KMS-11 (cell line): Measurements from ENCODE around the gene FBXO41.

Experiments used
- H2AFZ ChIP-seq: fragments of 200-600 bp; sonication (generic); 2 replicates; pipeline ENCODE4 v1.6.1; 2016; ENCODE audit warnings: antibody characterized with exemption, mixed run types, low read depth
- H3K27ac ChIP-seq: fragments of 200-600 bp; sonication (generic); 2 replicates; pipeline ENCODE4 v1.6.1; 2016; ENCODE audit warnings: mild to moderate bottlenecking, mixed run types
- H3K27me3 ChIP-seq: fragments of 200-600 bp; sonication (generic); 2 replicates; pipeline ENCODE4 v1.6.1; 2017; ENCODE audit warnings: mild to moderate bottlenecking, low read depth, mixed run types, moderate library complexity; ENCODE audit not compliant: insufficient read depth
- H3K36me3 ChIP-seq: fragments of 200-600 bp; sonication (generic); 2 replicates; pipeline ENCODE4 v1.6.1; 2017; ENCODE audit warnings: mild to moderate bottlenecking, mixed run types; ENCODE audit not compliant: insufficient read depth
- H3K4me1 ChIP-seq: fragments of 200-600 bp; sonication (generic); 2 replicates; pipeline ENCODE4 v1.6.1; 2016; ENCODE audit warnings: mild to moderate bottlenecking, low read depth, mixed run types; ENCODE audit not compliant: poor library complexity, severe bottlenecking
- H3K4me2 ChIP-seq: fragments of 200-600 bp; sonication (generic); 2 replicates; pipeline ENCODE4 v1.7.0; 2016; ENCODE audit warnings: mild to moderate bottlenecking, mixed run types
- H3K4me3 ChIP-seq: fragments of 200-600 bp; sonication (generic); IDR thresholded peaks from 2 replicates; pipeline ENCODE4 v1.6.1; 2017; ENCODE audit warnings: low read depth, low read length, mixed read lengths; ENCODE audit not compliant: insufficient read depth
- H3K79me2 ChIP-seq: fragments of 200-600 bp; sonication (generic); 2 replicates; pipeline ENCODE4 v1.6.1; 2016; ENCODE audit warnings: low read depth, mixed run types; ENCODE audit not compliant: insufficient read depth
- H3K9ac ChIP-seq: fragments of 200-600 bp; sonication (generic); 2 replicates; pipeline ENCODE4 v1.6.1; 2016; ENCODE audit warnings: mild to moderate bottlenecking, mixed run types
- H4K20me1 ChIP-seq: fragments of 200-600 bp; sonication (generic); 2 replicates; pipeline ENCODE4 v1.6.1; 2016; ENCODE audit warnings: mild to moderate bottlenecking, mixed run types; ENCODE audit not compliant: insufficient read depth
- CTCF ChIP-seq: fragments of 200-600 bp; sonication (generic); conservative IDR thresholded peaks from 2 replicates; pipeline ENCODE4 v1.6.1; 2017; ENCODE audit warnings: low read depth, mild to moderate bottlenecking, antibody characterized with exemption, low read length, moderate library complexity, mixed read lengths

The FBXO41 gene

DNA sequence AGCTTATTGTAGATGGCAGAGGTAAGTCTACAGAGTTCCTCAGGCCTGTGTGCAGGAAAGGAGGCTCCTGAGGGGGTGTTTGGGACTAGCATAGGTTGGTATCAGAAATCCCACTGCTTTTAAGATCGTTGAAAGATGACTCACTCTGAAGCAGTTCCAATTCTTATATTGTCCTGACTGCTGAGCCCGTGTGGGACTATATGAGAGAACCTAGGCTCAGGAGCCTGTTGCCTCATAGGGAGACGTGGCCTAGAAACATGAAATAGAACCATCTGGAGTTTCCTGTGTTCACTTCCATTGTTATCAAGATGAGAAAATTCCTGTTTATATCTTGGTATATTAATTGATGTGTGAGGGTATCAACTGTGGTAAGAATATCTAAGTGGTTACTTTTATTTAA lies 44.5 kb downstream of the FBXO41 start:
- TF ChIP-seq CTCF, result no peak
- H3K36me3 ChIP-seq, result peaks cover 32% of the 10 kb centered on the region
- peaks cover 59% of the 10 kb centered on the region for H4K20me1 ChIP-seq

GRCh38 chr2:73238976-73239375 lies 45.3 kb downstream of the FBXO41 start:
- no peak overlapping the region for H3K9ac ChIP-seq
- no peak for TF ChIP-seq CTCF
- peaks cover 92% of the 10 kb centered on the region for H3K79me2 ChIP-seq
- peaks cover 34% of the 10 kb centered on the region for H3K4me1 ChIP-seq
- H3K4me2 ChIP-seq, result no peak overlapping the region
- no peak overlapping the region for H3K4me3 ChIP-seq
- peaks cover 59% of the 10 kb centered on the region for H4K20me1 ChIP-seq
- peaks cover 24% of the 10 kb centered on the region for H3K36me3 ChIP-seq
- H3K27me3 ChIP-seq, result no peaks in the 10 kb centered on the region
- H3K27ac ChIP-seq, result no peak overlapping the region
- H2AFZ ChIP-seq, result no peak overlapping the region

More for the DNA sequence above, 44.5 kb downstream of the FBXO41 start:
- Histone ChIP-seq H3K79me2 (peaks cover 84% of the 10 kb centered on the region), H3K27me3 (no peaks in the 10 kb centered on the region), H3K4me1 (peaks cover 34% of the 10 kb centered on the region), H2AFZ (no peak overlapping the region), H3K4me2 (no peak overlapping the region), H3K27ac (no peak overlapping the region), H3K4me3 (no peak overlapping the region), H3K9ac (no peak overlapping the region)

DNA sequence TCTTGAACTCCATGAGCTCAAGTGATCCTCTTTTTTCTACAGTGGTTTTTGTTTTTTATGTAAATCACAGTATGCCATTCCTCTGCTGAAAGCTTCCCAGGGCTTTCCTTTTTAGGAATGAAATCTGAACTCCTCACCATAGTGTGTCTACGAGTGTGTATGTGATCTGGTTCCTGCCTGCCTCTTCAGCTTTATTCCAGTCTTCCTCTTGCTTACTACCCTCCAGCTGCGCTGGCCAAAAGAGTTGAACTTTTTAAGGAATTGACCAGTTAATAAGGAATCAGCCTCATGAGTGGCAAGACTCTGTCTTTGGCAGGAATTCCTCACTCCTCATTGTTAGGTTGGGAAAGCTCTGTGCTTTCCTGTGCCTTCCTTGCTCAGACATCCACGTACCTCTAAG lies 46.1 kb downstream of the FBXO41 start:
- Histone ChIP-seq H4K20me1 (peaks cover 59% of the 10 kb centered on the region), H3K27me3 (no peaks in the 10 kb centered on the region), H3K4me3 (no peak overlapping the region), H2AFZ (no peak overlapping the region), H3K36me3 (peaks cover 20% of the 10 kb centered on the region; the same call in 1 of the 2 replicates), H3K79me2 (peaks cover 90% of the 10 kb centered on the region), H3K9ac (no peak overlapping the region), H3K27ac (no peak overlapping the region), H3K4me1 (peaks cover 34% of the 10 kb centered on the region), H3K4me2 (no peak overlapping the region)
- no peak for TF ChIP-seq CTCF

DNA sequence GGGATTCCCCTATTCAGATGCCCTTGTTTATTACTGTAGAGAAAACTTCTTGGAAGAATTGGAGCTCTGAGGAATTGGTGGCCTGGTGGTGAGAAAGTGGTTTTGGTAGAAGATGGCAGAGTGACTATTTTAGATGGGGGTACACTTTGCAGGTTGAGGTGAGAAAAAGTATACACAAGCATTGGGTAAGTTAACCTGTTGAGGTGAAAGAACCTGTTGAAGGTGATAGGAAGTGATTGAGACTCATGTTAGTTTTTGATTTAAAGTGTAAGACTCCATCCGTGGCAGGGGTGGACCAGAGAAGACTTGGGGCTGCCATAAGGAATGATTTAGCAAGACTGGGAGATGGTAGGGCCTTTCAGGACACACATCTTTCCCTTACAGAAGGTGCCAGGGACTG lies 47.1 kb downstream of the FBXO41 start:
- Histone ChIP-seq H3K36me3 (peaks cover 20% of the 10 kb centered on the region; the same call in 1 of the 2 replicates), H3K27ac (no peak overlapping the region), H2AFZ (no peak overlapping the region), H3K4me3 (no peak overlapping the region), H3K79me2 (peaks cover 82% of the 10 kb centered on the region), H4K20me1 (peaks cover 59% of the 10 kb centered on the region), H3K27me3 (no peaks in the 10 kb centered on the region), H3K9ac (no peak overlapping the region), H3K4me2 (no peak overlapping the region), H3K4me1 (peaks cover 34% of the 10 kb centered on the region)
- TF ChIP-seq CTCF, result no peak
